Stimulated activated CD4-positive, alpha-beta T cell treated with anti-CD3 and anti-CD28 coated beads, Interleukin-15, amount 100 ng/mL, for 48 hours (primary cell): ENCODE results near the gene PDE4B.
"Not testable (repeated sequence)": the region's sequence is repeated elsewhere in the genome, so short reads cannot be mapped to it uniquely, and the experiment has no call there.

ENCODE experiments used
- DNase-seq, 2 donors: peaks; one replicate each; pipeline ENCODE4 v3.0.0-alpha.2; 2020; ENCODE audit warnings: low read depth in 2 of 2

Gene PDE4B

GRCh38 chr1:65994223-65994622 is 201.5 kb downstream of the PDE4B start:
- DNase-seq, result no peak

- DNase-seq, result no peak
Observed at GRCh38 chr1:65995336-65995735, 202.6 kb downstream of the PDE4B start.

GRCh38 chr1:65995928-65996327 is 203.2 kb downstream of the PDE4B start:
- no peak for DNase-seq

GRCh38 chr1:65997693-65998092 is 205.0 kb downstream of the PDE4B start:
- no peak for DNase-seq

- DNase-seq, result no peak
Observed at GRCh38 chr1:65998763-65999583, 206.3 kb downstream of the PDE4B start.

- DNase-seq, result no peak
Observed at GRCh38 chr1:66000033-66000637, 207.4 kb downstream of the PDE4B start.

GRCh38 chr1:66003690-66004089 is 211.0 kb downstream of the PDE4B start:
- DNase-seq, result no peak

- not testable (repeated sequence) for DNase-seq
Observed at GRCh38 chr1:66006534-66006933, 213.8 kb downstream of the PDE4B start.

GRCh38 chr1:66012106-66012784 is 219.6 kb downstream of the PDE4B start:
- DNase-seq, result no peak

GRCh38 chr1:66013371-66013770 is 220.7 kb downstream of the PDE4B start:
- DNase-seq, result no peak

GRCh38 chr1:66022904-66023620 is 230.4 kb downstream of the PDE4B start:
- no peak for DNase-seq

GRCh38 chr1:66025188-66025587 is 232.5 kb downstream of the PDE4B start:
- no peak for DNase-seq

GRCh38 chr1:66028035-66028434 is 235.3 kb downstream of the PDE4B start:
- no peak for DNase-seq

- DNase-seq, result no peak
Observed at GRCh38 chr1:66033781-66034180, 241.1 kb downstream of the PDE4B start.

- DNase-seq, result no peak
Observed at GRCh38 chr1:66035616-66036245, 243.0 kb downstream of the PDE4B start.

GRCh38 chr1:66041654-66042053 is 249.0 kb downstream of the PDE4B start:
- no peak for DNase-seq

GRCh38 chr1:66043186-66043585 is 250.5 kb downstream of the PDE4B start:
- DNase-seq, result no peak

- DNase-seq, result no peak
Observed at GRCh38 chr1:66044912-66045311, 252.2 kb downstream of the PDE4B start.

GRCh38 chr1:66046415-66046814 is 253.7 kb downstream of the PDE4B start:
- no peak for DNase-seq

- DNase-seq, result no peak
Observed at GRCh38 chr1:66048011-66048410, 255.3 kb downstream of the PDE4B start.

GRCh38 chr1:66050123-66050522 is 257.4 kb downstream of the PDE4B start:
- no peak for DNase-seq

GRCh38 chr1:66050633-66051032 is 257.9 kb downstream of the PDE4B start:
- DNase-seq, result no peak
